GM12872 (cell line): Measurements from ENCODE around the gene GRAMD1C.

Experiments used
- TF ChIP-seq, protein P1 (sequence below): IDR thresholded peaks from 3 replicates; pipeline ENCODE4 v1.5.1; 2011; ENCODE audit warnings: low read depth, mild to moderate bottlenecking, low read length, moderate library complexity; ENCODE audit not compliant: insufficient read depth

Gene GRAMD1C

DNA sequence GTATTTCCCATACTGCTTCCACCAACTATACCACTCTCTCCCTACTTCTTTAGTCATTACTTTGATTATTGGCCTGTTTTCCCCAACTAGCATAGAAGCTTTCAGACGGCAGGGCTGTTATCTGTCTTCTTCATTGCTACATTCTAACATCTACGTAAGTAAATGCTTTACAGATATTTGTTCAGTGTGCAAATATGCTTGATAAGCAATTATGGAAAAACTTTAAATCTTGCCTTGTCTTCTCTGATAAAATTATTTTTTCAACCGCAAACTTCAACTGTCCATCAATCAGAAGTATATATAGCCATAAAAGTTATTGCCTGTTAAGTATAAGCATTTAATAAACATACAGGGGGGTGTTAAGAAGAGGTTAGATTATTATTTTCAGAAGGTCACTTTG is 145.0 kb downstream of the GRAMD1C start:
- TF ChIP-seq, protein P1, sequence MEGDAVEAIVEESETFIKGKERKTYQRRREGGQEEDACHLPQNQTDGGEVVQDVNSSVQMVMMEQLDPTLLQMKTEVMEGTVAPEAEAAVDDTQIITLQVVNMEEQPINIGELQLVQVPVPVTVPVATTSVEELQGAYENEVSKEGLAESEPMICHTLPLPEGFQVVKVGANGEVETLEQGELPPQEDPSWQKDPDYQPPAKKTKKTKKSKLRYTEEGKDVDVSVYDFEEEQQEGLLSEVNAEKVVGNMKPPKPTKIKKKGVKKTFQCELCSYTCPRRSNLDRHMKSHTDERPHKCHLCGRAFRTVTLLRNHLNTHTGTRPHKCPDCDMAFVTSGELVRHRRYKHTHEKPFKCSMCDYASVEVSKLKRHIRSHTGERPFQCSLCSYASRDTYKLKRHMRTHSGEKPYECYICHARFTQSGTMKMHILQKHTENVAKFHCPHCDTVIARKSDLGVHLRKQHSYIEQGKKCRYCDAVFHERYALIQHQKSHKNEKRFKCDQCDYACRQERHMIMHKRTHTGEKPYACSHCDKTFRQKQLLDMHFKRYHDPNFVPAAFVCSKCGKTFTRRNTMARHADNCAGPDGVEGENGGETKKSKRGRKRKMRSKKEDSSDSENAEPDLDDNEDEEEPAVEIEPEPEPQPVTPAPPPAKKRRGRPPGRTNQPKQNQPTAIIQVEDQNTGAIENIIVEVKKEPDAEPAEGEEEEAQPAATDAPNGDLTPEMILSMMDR: no peak

DNA sequence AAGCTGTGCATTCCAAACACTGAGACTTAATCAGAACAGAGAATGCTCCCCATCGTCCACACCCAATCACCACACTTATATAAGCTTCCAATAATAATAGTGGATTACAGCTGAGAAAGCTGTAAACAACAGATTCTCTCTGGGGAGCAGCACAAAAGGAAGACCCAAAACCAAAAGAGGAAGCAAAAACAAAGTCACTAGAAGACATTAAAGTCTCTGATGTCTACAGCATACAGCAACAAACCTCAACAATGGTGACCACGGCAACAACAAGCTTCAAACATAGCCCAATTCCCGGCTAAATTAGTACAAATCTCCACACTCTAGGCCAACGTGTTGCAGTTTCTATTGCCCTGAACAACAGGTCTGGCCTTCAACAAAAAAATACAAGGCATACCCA is 147.0 kb downstream of the GRAMD1C start:
- TF ChIP-seq, protein P1: no peak
